T-helper 2 cell treated with Interferon-gamma antibody and Interleukin-4, amounts not matched to agents 5 μg/mL and 100 μg/mL, for 36 hours (primary cell): Measurements from ENCODE around the gene SMG5.
"Not testable (repeated sequence)": the region's sequence is repeated elsewhere in the genome, so short reads cannot be mapped to it uniquely, and the experiment has no call there.

ENCODE experiments used
- DNase-seq: peaks from one replicate; pipeline ENCODE4 v3.0.0; 2021; ENCODE audit warnings: low spot score
- H3K27ac Mint-ChIP-seq: one replicate; pipeline ENCODE4 v1.8.0; 2021; ENCODE audit warnings: mild to moderate bottlenecking, mixed read lengths
- H3K27me3 Mint-ChIP-seq: one replicate; pipeline ENCODE4 v1.8.0; 2021; ENCODE audit warnings: low read depth, mixed read lengths
- H3K36me3 Mint-ChIP-seq: one replicate; pipeline ENCODE4 v1.8.0; 2021; ENCODE audit warnings: low read depth, mixed read lengths
- H3K4me1 Mint-ChIP-seq: one replicate; pipeline ENCODE4 v1.8.0; 2021; ENCODE audit warnings: low read depth, mixed read lengths
- H3K4me3 Mint-ChIP-seq: one replicate; pipeline ENCODE4 v1.8.0; 2022; ENCODE audit warnings: mild to moderate bottlenecking, moderate library complexity, mixed read lengths
- H3K9me3 Mint-ChIP-seq: one replicate; pipeline ENCODE4 v1.8.0; 2021; ENCODE audit warnings: mixed read lengths

Gene SMG5

GRCh38 chr1:156225677-156226014 is 57.0 kb downstream of the SMG5 start:
- H3K27ac Mint-ChIP-seq: peak overlapping the region; percentile 90
- no peak for DNase-seq
- H3K4me3 Mint-ChIP-seq: peak overlapping the region; percentile 68
- peaks cover 60% of the 10 kb centered on the region for H3K4me1 Mint-ChIP-seq
- no peaks in the 10 kb centered on the region for H3K27me3 Mint-ChIP-seq
- no peaks in the 10 kb centered on the region for H3K9me3 Mint-ChIP-seq
- H3K36me3 Mint-ChIP-seq: peaks cover 58% of the 10 kb centered on the region

GRCh38 chr1:156221986-156222692 is 60.5 kb downstream of the SMG5 start:
- H3K9me3 Mint-ChIP-seq: no peaks in the 10 kb centered on the region
- no peak for DNase-seq
- H3K4me3 Mint-ChIP-seq: peak overlapping the region; percentile 18
- H3K36me3 Mint-ChIP-seq: peaks cover 60% of the 10 kb centered on the region
- peak overlapping the region; percentile 91 for H3K27ac Mint-ChIP-seq
- peaks cover 66% of the 10 kb centered on the region for H3K4me1 Mint-ChIP-seq
- H3K27me3 Mint-ChIP-seq: no peaks in the 10 kb centered on the region

DNA sequence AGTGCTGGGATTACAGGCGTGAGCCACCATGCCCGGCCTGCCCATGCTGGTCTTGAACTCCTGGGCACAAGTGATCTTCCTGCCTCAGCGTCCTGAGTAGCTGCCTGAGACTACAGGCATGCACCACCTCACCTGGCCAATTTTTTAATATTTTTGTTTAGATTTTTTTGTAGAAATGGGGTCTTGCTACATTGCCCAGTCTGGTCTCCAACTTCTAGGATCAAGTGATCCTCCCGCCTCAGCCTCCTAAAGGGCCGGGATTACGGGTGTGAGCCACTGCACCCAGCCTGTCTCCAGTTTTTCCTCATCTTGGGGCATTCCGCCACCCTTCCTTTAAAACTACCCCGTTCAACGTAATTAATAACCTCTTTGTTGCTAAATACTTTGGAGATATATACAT is 62.4 kb downstream of the SMG5 start:
- Mint-ChIP-seq H3K36me3 (peaks cover 49% of the 10 kb centered on the region), H3K27me3 (no peaks in the 10 kb centered on the region), H3K27ac (peak overlapping the region; percentile 64), H3K4me1 (peaks cover 55% of the 10 kb centered on the region), H3K9me3 (no peaks in the 10 kb centered on the region), H3K4me3 (no peak overlapping the region)
- no peak for DNase-seq

GRCh38 chr1:156217871-156218270 is 64.8 kb downstream of the SMG5 start:
- H3K4me1 Mint-ChIP-seq: peaks cover 54% of the 10 kb centered on the region
- H3K9me3 Mint-ChIP-seq: no peaks in the 10 kb centered on the region
- no peaks in the 10 kb centered on the region for H3K27me3 Mint-ChIP-seq
- peaks cover 55% of the 10 kb centered on the region for H3K36me3 Mint-ChIP-seq
- H3K4me3 Mint-ChIP-seq: peak overlapping the region; percentile 75
- peak overlapping the region; percentile 91 for H3K27ac Mint-ChIP-seq
- DNase-seq: peak; percentile 72

DNA sequence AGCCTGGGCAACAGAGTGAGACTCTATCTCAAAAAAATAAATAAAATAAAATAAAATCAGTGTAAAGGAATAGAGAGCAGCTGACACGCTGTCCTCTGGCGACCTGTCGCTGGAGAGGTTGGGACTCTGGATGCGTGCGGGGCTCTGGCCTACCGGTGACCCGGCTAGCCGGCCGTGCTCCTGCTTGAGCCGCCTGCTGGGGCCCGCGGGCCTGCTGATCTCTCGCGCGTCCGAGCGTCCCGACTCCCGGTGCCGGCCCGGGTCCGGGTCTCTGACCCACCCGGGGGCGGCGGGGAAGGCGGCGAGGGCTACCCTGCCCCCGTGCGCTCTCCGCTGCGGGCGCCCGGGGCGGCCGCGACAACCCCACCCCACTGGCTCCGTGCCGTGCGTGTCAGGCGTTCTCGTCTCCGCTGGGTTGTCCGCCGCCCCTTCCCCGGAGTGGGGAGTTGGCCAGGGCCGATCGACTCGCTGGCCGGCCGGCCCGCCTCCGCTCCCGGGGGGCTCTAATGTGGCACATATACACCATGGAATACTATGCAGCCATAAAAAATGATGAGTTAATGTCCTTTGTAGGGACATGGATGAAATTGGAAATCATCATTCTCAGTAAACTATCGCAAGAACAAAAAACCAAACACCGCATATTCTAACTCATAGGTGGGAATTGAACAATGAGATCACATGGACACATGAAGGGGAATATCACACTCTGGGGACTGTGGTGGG is 66.1 kb downstream of the SMG5 start:
- H3K4me3 Mint-ChIP-seq, DNase-seq, H3K27me3 Mint-ChIP-seq, H3K9me3 Mint-ChIP-seq, H3K27ac Mint-ChIP-seq: not testable (repeated sequence)
- peaks cover 50% of the 10 kb centered on the region for H3K4me1 Mint-ChIP-seq
- peaks cover 50% of the 10 kb centered on the region for H3K36me3 Mint-ChIP-seq

- Mint-ChIP-seq H3K4me3 (peak overlapping the region; percentile 97), H3K4me1 (peaks cover 38% of the 10 kb centered on the region), H3K9me3 (no peaks in the 10 kb centered on the region), H3K27me3 (no peaks in the 10 kb centered on the region), H3K36me3 (peaks cover 48% of the 10 kb centered on the region), H3K27ac (peak overlapping the region; percentile 93)
- DNase-seq: no peak
These were observed 68.4 kb downstream of the SMG5 start for GRCh38 chr1:156214024-156214748.

GRCh38 chr1:156213644-156213966 is 69.0 kb downstream of the SMG5 start:
- peak overlapping the region; percentile 99 for H3K27ac Mint-ChIP-seq

DNA sequence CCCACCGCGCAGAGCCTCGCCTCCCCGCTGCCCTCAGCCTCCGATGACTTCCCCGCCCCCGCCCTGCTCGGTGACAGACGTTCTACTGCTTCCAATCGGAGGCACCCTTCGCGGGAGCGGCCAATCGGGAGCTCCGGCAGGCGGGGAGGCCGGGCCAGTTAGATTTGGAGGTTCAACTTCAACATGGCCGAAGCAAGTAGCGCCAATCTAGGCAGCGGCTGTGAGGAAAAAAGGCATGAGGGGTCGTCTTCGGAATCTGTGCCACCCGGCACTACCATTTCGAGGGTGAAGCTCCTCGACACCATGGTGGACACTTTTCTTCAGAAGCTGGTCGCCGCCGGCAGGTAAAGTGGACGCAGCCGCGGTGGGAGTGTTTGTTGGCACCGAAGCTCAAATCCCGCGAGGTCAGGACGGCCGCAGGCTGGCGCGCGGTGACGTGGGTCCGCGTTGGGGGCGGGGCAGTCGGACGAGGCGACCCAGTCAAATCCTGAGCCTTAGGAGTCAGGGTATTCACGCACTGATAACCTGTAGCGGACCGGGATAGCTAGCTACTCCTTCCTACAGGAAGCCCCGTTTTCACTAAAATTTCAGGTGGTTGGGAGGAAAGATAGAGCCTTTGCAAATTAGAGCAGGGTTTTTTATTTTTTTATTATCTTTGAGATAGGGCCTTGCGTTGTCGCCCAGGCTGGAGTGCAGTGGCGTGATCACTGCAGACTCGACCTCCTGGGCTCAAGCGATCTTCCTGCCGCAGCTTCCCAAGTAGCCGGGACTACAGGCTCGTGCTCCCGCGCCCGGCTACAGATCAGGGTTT is 69.6 kb downstream of the SMG5 start, which contains the start of gene PMF1:
TSS of gene PMF1 (plus strand) at position 175 of the 811 bp plus-strand sequence. CDS start at position 184, 9 bp downstream.
- Mint-ChIP-seq H3K4me1 (peaks cover 33% of the 10 kb centered on the region), H3K9me3 (no peaks in the 10 kb centered on the region), H3K27me3 (no peaks in the 10 kb centered on the region), H3K27ac (peak within 1 kb of the TSS; percentile 99), H3K4me3 (peak within 1 kb of the TSS; percentile 97), H3K36me3 (peaks cover 52% of the 10 kb centered on the region)
- peak; percentile 96 for DNase-seq

More at GRCh38 chr1:156213644-156213966, 69.0 kb downstream of the SMG5 start:
- H3K36me3 Mint-ChIP-seq: peaks cover 52% of the 10 kb centered on the region
- H3K9me3 Mint-ChIP-seq: no peaks in the 10 kb centered on the region
- DNase-seq: no peak
- H3K27me3 Mint-ChIP-seq: no peaks in the 10 kb centered on the region
- H3K4me1 Mint-ChIP-seq: peaks cover 37% of the 10 kb centered on the region
- peak overlapping the region; percentile 97 for H3K4me3 Mint-ChIP-seq

- Mint-ChIP-seq H3K27ac (peak overlapping the region; percentile 99), H3K9me3 (no peaks in the 10 kb centered on the region), H3K4me1 (peaks cover 24% of the 10 kb centered on the region), H3K4me3 (peak overlapping the region; percentile 97), H3K27me3 (no peaks in the 10 kb centered on the region), H3K36me3 (peaks cover 56% of the 10 kb centered on the region)
- DNase-seq: no peak
These were observed 70.5 kb downstream of the SMG5 start for GRCh38 chr1:156212130-156212529.

GRCh38 chr1:156211243-156211642 is 71.4 kb downstream of the SMG5 start:
- no peaks in the 10 kb centered on the region for H3K9me3 Mint-ChIP-seq
- H3K27me3 Mint-ChIP-seq: no peaks in the 10 kb centered on the region
- DNase-seq: no peak
- peak overlapping the region; percentile 99 for H3K27ac Mint-ChIP-seq
- no peak overlapping the region for H3K4me3 Mint-ChIP-seq
- peaks cover 23% of the 10 kb centered on the region for H3K4me1 Mint-ChIP-seq
- peaks cover 59% of the 10 kb centered on the region for H3K36me3 Mint-ChIP-seq

DNA sequence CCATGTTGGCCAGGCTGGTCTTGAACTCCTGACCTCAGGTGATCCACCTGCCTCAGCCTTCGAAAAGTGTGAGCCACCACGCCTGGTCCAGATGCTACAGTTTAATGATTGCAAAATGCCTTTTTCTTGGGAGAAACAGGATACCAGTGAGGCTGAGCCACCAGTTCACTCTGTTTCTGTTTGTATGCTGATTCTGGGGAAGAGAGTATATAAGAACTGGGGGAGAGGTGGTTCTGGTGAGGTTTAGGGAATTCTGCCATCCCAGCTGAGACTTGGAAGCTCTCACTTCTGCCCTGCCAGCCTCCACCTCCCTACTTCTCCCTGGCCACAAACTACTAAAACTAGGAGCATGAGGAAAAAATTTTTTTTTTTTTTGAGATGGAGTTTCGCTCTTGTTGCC is 77.9 kb downstream of the SMG5 start:
- H3K4me1 Mint-ChIP-seq: peaks cover 14% of the 10 kb centered on the region
- H3K27ac Mint-ChIP-seq: no peak overlapping the region
- DNase-seq: no peak
- H3K4me3 Mint-ChIP-seq: no peak overlapping the region
- no peaks in the 10 kb centered on the region for H3K9me3 Mint-ChIP-seq
- H3K36me3 Mint-ChIP-seq: peaks cover 41% of the 10 kb centered on the region
- no peaks in the 10 kb centered on the region for H3K27me3 Mint-ChIP-seq

DNA sequence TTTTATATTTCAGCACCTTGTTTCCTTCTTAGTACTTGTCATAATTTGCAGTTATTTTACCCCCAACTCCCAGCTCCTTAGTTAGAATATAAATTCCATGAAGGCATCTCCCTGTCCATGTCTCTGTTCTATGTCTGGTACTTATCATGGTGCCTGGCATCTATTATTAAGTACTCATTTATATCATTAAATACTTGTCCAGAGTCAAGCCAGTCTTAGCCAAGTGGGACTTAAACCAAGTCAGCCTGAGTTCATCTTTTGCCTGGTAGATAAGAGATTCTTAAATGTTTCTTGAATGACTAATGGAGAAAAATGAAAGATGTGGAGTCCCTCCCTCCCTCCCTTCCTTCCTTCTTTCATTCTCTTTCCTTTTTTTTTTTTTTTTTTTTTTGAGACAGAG is 79.3 kb downstream of the SMG5 start:
- Mint-ChIP-seq H3K4me3 (no peak overlapping the region), H3K27ac (no peak overlapping the region), H3K36me3 (peaks cover 40% of the 10 kb centered on the region), H3K4me1 (peaks cover 27% of the 10 kb centered on the region), H3K27me3 (no peaks in the 10 kb centered on the region), H3K9me3 (no peaks in the 10 kb centered on the region)
- DNase-seq: no peak

GRCh38 chr1:156200044-156200443 is 82.6 kb downstream of the SMG5 start:
- Mint-ChIP-seq H3K4me3 (peak overlapping the region; percentile 39), H3K36me3 (peaks cover 34% of the 10 kb centered on the region), H3K9me3 (no peaks in the 10 kb centered on the region), H3K27ac (peak overlapping the region; percentile 82), H3K27me3 (no peaks in the 10 kb centered on the region), H3K4me1 (peaks cover 49% of the 10 kb centered on the region)
- DNase-seq: no peak
